HG03039 (cell line): Measurements from ENCODE around the gene GALM.

Experiments used
- ATAC-seq: cut with Tn5 transposase; IDR thresholded peaks from one replicate; pipeline ENCODE4 v1.9.1; 2021; ENCODE audit warnings: mild to moderate bottlenecking, moderate library complexity; ENCODE audit not compliant: unreplicated experiment

The GALM gene

DNA sequence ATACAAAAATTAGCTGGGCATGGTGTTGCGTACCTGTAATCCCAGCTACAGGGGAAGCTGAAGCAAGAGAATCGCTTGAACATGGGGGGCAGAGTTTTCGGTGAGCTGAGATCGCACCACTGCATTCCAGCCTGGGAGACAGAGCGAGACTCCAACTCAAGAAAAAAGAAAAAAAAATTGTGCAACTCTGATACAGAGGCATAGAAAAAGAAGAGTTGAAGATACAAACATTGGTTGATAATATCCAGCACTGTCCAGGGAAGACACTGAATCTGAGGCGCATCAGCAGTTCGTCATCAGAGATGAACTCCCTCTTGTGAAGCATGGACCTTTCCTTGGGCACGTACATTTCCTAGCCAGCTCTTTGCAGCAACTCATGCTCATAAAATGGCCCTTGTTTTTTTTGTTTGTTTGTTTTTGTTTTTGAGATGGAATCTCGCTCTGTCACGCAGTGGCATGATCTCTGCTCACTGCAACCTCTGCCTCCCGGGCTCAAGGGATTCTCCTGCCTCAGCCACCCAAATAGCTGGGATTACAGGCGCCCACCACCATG is 16.7 kb upstream of the GALM start:
- no peak for ATAC-seq

DNA sequence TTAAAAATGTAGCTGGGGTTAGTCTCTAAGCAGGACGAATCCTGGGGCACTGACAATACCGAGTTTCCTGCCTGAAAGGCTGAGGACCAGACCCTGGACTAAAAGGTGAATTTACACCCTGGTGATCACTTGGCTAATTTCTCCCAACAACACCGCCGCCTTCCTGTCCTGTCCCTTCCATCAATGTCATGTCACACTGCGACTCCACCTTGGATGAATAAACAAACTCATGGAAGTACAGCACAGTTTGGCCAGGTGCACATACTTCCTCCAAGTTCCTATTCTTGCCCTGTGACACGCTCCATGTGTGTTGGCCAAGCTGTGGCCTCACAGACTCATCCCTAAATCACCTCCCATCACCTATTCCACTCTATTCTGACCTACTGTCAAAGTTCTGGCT is 15.9 kb upstream of the GALM start:
- ATAC-seq = no peak

DNA sequence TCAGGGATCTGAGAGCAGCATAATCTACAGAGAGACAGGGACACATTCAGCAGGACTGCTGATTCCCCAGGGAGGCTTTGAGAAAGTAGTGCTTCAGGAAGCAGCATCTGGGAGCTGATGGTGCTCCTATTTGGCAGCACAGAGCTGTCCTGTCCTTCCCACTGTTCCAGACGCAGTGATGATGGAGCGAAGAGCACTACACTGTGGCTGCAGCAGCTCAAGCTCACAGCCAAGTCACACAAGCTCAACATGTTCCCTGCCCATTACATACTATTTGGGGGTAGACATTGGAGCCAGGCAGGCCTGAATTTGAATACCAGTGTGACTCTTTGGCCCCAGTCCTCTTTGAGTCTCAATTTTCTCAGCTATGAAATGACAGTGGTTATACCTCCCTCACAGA is 15.2 kb upstream of the GALM start:
- no peak for ATAC-seq

DNA sequence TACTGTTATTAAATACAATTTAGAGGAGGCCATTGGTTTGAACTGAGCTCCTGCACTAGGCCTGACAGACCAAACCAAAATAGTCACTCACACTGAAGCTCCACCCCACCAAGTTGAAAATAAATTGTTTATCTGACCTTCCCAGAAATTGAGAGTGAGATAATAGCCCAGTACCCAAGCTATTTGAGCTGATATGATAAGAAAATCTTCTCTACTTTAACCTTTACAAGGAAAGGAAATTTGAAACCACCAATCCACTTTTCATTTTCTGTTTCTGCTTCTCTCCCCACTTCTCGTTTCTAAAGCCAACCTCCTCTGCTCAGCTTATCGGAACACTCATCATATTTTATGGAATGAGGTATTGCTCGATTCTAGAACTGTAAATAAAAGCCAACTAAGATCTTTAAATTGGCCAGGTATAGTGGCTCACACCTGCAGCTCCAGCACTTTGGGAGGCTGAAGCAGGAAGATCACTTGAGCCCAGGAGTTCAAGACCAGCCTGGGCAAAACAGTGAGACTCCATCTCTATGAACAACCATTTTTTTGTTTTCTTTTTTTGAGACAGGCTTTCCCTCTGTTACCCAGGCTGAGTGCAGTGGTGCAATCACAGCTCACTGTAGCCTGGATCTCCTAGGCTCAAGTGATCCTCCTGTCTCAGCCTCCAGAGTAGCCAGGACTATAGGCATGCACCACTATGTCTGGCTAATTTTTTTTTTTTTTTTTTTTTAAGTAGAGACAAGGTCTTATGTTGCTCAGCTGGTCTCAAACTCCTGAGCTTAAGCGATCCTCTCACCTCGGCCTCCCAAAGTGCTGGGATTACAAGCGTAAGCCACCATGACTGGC is 13.3 kb upstream of the GALM start:
- ATAC-seq = no peak

DNA sequence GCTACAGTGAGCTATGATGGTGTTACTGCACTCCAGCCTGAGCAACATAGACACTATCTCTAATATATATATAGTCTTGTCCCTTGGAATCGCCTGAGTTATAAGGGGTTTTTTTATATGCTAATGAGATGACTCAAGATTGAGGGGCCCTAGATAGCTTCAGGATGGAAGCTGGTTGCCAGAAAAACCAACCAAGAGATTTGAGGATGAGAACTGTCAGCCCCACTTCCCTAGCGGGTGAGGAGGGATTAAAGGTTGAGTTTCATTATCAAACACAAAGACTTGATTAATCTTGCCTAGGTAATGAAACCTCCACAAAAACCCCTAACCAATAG is 12.6 kb upstream of the GALM start:
- ATAC-seq = no peak

DNA sequence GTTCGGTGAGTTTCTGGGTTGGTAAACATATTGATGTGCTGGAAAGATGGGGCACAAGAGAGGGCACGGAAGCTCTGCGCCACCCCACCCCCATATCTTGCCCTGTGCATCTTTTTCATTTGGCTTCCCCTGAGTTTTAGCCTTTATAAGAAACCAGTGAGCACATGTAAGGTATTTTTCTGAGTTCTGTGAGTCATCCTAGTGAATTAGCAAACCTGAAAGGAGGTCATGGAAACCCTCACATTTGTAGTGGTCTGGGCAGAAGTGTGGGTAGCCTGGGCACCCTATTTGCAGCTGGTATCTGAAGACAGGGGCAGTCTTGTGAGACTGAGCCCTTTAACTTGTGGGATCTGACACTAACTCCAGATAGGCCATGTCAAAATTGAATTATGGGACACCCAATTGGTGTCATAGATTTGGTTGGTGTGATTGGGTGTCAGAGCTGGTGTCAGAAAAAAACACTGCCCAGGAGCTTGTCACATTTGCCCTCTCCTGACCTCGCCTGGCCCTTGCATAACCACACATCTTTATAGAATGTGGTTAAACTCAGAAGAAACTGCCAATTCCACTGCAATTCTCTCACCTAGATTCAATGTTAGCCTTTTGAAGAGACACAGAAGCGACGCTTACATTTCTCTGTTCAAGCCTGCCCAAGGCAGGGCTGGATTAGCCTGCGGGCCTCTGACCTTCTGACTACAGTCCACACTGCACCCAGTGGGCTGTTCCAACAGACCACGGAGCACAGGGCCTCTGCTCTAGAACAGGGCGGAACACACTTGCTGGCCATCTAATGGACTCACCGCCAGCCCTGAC is 12.0 kb upstream of the GALM start:
- no peak for ATAC-seq

DNA sequence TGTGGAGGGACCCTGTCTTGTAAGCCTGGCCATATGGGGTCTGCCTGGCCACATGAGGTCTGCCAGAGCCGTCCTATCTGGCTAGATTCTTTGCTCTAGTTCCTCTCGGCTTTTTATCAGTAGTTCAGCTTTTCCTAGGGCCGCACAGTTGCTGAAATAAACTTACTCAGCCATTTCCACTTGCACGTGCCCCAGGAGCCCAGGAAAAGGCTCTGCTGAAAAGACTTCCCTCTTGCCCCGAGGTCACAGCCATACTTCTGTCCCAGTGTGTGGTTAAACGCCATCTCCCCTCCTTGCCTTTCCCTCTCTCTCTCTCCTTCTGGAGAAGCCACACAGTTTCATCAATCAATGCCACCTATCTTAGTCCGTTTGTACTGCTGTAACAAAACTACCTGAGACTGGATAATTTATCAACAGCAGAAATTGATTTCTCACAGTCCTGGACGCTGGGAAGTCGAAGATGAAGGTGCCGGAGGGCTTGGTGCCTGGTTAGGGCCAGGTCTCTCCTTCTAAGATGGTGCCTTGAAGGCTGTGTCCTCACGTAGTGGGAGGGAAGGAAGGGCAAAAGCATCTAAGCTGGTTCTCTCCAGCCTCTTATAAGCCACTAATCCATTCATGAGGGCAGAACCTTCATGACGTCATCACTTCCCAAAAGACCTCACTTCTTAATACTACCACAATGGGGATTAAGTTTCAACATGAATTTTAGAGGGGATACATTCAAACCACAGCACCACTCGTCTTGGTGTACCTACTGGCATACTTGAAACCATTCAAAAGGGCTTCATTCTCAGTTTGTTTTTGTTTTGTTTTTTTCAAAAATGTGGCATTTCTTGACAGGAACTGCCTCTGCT is 11.2 kb upstream of the GALM start:
- no peak for ATAC-seq

DNA sequence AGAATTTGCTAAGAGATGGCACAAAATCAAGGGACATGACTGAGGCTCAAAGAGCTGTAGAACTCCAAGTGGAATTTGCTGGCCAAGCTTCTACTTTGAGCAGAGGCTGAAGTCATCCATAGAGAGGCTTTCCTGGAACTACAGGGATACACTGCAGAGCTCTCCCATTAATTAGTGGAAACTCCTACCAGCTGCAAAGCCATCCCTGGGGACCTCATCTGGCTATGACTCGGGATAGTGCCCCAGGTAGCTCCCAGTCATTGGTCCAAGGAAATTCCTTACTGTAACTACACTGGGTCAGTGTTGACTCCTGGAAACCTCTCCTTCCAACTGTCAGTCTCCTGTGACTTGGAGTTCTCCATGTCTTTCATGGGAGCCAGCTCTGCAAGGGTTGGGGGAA is 10.5 kb upstream of the GALM start:
- no peak for ATAC-seq

DNA sequence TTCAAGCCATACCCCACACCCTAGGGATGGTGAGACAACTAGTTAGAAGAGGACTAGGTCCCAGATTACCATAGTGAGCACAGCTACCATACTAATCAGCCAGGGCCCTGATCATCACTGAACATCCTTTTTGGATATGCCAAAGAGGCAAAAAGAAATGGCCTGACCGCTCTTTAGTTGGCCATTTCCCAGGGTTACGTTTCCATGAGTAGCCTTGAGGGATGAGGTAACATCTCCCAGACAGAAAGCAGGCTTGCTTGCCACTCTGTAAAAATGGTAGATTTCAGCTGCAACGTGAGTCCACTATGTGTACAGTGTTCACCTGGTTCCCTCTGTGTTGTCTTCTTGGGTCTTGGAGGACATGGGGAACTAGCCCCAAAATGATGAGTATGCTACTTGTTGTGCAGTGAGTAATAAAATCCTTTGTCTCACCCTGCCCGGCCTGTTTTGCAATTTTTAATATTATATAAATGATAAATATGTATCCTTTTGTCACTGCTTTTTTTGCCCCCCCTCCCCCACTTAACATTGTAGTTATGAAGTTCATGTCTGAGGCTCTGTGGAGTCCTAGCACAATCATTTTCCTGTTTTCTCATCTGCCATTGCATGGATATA is 8.9 kb upstream of the GALM start:
- ATAC-seq = no peak

DNA sequence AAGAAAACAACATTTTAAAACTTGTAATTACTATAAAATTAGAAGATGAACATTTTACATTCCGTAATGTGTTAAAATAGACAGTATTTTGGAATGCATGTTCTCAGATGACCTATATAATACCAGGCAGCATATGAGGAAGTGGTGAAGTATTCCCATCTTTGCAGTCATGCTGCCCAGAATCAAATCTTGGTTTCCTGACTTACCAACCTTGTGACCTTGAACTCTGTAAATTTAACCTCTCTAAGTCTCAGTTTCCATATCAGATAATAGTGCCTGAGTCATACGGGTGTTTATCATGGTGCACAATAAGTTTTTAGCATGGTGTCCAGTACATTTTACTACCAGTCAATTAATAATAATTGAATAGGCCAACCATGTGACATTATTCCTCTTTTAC is 7.3 kb upstream of the GALM start:
- no peak for ATAC-seq

DNA sequence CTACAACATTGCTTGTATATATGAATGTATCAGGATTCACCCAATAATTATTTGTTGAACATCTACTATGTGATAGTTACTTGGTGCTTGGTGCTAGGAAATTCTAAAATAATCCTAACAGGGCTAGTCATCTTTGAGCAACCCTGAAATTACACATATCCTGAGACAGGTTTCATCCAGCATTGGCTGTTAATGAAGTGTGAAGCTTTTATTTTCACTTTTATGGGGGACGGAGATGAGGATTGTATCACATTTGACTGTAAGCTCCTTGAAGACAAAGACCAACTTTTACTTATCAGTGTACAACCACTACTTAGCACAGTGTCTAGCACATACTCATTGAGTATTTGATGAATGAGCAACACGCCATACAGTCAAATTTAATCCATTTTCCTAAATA is 6.8 kb upstream of the GALM start:
- no peak for ATAC-seq

DNA sequence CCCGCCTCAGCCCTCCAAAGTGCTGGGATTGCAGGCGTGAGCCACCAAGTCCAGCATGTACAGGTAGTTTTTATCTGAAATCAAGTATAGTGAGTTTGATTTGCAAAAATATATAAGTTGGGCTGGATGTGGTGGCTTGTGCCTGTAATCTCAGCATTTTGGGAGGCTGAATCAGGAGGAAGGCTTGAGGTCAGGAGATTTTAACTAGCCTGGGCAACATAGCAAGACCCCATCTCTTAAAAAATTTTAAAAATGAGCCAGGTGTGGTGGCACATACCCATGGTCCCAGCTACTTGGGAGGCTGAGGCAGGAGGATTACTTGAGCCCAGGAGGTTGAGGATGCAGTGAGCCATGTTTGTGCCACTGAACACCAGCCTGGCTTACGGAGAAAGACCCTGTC is 5.6 kb upstream of the GALM start:
- ATAC-seq = no peak

DNA sequence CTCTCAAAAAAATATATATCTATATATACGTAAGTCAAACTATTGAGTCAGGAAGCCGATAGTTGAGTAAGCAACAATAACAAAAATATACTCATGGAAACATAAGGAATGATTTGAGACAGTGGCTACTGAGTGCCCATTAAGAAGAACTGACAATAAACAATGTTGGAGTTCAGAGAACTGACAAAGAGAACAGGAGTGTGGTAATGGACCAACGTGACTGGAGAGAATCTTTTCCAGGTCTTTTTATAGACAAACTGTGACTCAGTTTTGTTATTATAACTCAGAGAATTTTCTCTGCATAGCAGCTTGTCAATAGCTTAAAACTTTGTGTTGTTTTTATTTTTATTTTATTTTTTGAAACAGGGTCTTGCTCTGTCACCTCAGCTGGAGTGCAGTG is 4.6 kb upstream of the GALM start:
- ATAC-seq = no peak

DNA sequence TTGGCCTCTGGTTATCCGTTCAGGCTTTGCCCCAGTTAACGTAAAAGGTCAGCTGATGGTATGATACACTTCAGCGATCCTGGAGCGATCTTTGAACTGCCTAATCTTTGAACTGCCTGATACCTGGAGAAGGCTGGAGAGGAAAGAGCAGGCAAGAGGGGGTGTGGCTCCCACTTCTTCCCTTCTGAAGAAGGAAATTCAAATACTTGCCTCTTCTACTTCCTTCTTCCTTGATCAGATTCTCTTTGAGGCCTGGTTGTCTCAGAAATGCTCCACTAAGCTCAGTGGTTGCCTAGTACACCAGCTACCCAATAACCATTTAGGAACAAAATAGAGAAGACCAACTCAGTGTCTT is 619 bp downstream of the GALM start:
- ATAC-seq = no peak

DNA sequence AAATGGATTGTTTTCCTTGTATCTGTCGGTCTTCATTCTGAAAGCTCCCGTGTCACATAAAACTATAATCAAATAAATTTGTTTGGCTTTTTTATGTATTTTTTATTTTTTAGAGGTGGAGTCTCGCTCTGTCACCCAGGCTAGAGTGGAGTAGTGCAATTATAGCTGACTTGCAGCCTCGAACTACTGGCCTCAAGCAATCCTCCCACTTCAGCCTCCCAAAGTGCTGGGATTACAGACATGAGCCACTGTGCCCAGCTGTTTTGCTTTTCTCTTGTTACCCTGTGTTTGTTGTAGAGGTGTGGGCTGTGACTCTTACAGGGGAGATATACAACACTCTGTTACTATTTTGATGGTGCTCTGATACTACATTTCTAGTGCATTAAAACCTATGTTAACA is 2.2 kb downstream of the GALM start:
- ATAC-seq = no peak

DNA sequence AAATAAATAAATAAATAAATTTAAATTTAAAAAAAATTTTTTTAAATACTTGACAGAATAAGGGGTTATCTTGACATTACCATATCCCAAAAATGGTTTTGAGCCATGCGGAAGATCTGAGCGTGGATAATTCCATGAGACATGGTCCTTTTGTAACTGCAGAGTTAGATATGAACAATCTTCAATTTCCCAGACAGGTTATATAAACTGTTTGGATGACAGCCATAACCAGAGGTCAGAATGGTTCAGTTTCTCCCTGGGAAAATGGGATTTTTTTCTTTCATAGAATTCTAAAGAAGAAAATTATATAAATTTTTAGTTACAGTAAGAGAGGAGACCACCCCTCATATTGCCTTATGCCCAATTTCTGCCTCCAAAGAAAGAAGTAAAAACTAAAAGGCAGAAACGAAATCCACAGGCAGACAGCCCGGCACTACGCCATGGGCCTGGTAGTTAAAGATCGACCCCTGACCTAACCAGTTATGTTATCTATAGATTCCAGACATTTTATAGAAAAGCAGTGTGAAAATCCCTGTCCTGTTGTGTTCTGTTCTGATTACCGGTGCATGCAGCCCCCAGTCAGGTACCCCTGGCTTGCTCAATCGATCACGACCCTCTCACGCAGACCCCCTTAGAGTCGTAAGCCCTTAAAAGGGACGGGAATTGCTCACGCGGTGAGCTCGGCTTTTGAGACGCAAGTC is 3.0 kb downstream of the GALM start:
- no peak for ATAC-seq

DNA sequence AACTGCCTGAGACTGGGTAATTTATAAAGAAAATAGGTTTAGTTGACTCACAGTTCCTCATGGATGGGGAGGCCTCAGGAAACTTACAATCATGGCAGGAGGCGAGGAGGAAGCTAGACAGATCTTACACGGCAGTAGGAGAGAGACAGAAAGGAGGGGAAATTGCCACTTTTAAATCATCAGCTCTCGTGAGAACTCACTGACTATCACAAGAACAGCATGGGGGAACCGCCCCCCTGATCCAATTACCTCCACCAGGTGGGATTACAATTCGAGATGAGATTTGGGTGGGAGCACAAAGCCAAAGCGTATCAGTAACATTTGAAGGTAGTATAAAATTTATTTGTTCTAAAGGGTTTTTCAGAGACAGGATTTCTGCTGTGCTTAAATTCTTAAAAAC is 5.4 kb downstream of the GALM start:
- ATAC-seq = no peak

DNA sequence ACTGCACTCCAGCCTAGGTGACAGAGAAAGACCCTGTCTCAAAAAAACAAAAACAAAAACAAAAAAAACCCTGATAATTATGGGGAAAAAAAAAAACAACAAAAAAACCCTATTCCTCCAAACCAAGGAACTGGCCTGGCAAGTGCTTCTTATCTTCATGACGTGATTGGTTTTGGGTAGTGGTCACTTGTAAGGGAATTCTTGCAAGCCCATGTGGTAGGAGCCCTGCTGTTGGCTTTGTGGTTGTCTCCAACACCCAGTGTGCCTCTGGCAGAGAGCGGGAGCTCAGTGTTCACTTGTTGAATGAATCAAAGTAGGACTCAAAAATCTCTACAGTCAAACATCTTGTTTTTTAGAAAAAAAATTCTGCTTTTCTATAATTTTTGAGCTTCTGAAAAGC is 6.0 kb downstream of the GALM start:
- ATAC-seq = no peak

DNA sequence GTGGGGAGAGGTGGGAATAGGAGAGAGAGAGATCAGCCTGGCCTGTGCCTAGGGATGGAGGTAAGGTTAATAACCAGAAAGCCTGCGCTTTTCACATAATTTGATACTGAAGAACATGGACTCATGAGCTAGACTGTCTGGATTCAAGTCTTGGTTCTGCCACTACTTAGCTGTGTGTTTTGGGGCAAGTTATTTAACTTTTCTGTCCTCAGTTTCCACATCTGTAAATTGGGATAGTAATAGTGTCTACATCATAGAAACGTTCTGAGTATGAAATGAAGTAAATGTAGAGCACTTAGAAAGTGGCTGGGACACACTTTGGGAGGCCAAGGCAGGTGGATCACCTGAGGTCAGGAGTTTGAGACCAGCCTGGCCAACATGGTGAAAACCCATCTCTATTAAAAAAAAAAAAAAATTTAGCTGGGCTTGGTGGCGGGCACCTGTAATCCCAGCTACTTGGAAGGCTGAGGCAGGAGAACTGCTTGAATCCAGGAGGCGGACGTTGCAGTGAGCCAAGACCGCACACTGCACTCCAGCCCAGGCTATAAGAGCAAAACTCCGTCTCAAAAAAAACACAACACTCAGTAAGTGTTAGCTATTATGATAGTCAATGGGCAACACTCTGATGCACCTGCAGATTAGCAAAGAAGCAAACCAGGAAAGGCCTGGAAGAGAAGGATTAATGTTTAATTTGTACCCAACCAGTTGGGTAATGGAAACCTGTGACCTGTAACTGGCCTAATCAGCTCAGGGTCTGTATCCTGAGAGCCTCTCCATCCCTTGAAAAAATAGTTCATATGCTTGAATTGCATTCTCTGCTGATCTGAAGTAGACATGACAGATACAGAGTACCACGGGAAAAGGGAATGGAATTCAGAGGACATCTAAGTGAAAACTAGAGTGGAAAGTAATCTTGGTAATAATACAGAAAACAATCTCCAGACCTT is 6.8 kb downstream of the GALM start:
- ATAC-seq = no peak
